GM19035 (cell line): ENCODE measurements around the gene FKBP9.

ENCODE experiments used
- ATAC-seq: cut with Tn5 transposase; IDR thresholded peaks from one replicate; pipeline ENCODE4 v1.9.1; 2021; ENCODE audit not compliant: unreplicated experiment

FKBP9 gene

GRCh38 chr7:33055158-33055557, 97.9 kb downstream of the FKBP9 start:
- ATAC-seq: no peak
